Activated CD8-positive, alpha-beta memory T cell treated with anti-CD3 and anti-CD28 coated beads, Interleukin-2, amount 50 U/mL, for 1 hour (primary cell): Measurements from ENCODE around the gene TMEM229B.

Source experiments
- DNase-seq: peaks from one replicate; pipeline ENCODE4 v3.0.0-alpha.2; 2020; ENCODE audit errors: extremely low read depth

TMEM229B gene

DNA sequence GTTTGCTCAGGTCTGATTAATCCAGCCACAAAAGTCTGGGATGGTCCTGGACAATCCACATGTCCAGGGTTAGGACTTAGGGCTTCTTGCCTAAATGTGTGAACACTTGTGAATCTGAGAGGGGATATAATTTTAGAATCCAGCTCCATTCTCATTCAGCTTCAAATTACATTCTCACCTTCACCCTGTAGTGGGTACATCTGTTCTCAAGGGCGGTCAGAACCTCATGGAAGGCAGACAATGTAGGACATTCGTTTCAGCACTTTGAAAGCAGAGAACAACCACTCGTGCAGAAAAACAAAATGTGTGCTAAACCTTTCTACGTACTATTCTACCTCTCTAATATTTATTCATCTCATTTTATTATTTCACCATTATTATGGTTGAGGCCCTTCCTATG is 1.2 kb downstream of the TMEM229B start:
- no peak for DNase-seq

GRCh38 chr14:67486890-67487289 is 1.6 kb downstream of the TMEM229B start:
- no peak for DNase-seq

DNA sequence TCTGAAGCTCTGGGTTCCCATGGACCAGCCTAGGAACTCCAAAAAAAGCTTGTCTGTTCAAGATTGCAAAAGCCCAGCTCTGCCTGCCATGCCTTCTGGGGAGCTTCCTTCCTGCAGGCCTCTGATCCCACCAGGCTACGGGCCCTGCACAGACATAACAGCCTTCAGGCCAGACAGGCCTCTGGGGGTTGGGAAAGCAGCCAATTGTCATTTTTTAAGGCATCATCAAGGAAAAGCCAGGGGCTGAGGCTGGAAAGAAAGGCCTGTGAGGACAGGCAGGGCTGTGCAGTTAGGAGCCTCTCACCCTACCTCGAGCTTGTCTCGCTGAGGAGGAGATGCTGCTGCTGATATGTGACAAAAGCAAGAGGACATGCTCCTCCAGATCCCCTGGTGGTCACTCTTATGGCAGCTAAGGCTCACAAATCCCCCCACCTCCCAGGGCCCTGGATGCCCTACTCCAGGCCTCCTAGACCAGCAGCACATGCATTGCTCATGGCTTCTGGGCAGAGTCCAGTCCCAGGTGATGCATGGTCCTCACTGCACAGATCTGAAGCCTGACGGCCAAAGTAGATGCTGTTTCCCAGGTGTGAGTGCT is 2.9 kb downstream of the TMEM229B start:
- no peak for DNase-seq

DNA sequence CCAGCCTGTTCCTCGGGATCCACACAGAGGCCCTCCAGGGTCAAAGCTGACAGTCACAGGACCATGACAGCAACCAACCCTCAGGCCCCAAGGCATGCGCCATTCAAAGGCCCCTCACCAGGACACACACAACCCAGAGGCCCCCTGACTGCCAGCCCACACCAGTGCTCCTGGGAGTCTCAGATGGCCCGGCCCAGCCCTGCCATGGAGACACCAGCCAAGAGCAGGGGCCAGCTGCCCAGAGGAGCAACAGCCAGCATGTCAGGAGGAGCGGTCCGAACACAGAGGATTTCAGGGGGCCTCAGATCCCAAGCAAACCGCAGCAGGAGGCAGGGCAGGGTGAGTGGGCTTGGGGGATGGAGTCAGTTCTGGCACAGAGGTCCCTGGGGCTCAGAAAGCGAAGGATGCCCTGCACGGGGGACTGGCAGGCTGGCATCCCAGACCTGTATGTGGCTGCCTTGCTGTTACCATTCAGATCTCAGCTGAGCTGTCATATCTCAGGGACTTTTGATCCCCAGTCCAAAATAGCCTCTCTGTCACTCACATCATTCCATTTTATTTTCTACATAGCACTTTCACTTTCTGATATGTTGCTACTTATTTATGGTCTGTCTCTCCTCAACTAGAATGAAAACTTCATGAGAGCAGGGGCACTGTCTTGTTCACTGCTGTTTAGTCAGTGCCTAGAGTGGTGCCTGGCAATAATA is 4.8 kb downstream of the TMEM229B start:
- no peak for DNase-seq

DNA sequence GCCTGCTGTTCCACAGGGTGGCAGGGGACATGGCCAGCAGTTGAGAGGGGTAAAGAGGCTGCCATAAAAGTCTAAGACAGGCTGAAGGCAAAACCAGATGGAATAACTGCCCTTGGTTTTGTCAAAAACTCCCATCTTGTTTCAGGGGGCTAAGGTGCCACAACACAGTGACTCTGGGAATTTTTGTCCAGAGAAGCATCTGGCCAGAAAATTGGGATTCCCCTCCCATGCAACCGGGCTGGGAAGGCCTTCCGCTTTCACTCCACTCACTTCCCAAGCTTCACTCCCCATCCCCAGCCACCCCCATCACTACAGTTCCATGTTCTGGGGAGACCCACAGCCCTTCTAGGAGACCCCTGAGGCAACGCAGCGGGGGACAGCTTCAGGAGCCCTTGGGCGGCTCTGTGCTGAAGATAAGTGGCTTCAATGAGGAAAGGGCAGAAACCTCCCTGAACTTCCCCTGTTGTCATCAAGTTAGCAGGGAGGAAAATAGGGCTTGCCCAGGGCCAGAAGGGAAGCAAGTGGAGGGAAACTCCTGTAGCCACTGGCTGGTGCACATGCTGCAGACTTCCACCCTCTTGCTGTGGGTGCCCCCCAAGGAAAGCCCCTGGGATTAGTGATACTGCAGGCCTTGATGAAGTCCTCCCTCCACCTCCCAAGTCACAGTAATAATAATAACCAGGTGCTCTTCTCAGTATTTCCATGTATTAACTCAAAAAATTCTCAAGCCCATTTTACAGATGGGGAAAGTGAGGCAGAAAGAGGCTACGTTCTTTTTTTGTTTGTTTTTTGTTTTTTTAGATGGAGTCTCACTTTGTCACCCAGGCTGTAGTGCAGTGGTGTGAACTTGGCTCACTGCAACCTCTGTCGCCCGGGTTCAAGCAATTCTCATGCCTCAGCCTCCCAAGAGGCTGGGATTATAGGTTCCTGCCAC is 6.0 kb downstream of the TMEM229B start:
- no peak for DNase-seq

DNA sequence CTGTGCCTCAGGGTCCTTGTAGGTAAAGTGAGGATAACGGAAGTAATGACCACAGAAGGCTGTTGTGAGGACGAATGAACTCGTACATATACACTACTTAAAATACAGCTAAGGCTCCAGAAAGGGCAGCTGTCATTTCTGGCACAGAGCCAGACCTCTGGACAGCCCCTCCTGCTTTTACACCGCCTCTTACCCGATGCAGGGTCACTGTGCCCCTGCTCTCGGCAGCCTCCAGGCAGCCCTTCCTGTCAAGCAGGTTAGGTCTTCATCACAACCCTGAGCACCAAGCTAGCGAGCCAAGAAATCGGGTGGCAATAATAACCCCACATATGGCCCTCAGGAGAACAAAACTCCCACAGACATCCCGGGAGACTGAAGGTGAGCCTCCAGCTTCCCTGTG is 8.5 kb downstream of the TMEM229B start:
- DNase-seq, result no peak

DNA sequence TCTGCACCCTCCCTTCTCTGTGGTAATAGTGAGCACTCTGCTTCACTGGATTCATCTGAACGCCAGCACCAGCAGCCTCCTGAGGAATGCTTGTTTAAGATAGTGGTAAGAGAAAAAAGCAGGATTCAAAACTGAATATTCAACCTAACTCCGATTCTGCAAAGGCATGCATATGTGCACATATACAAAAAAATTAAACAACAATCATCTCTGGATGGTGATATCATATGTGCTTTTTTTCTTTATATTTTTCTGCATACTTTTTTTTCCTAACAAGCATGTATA is 9.8 kb downstream of the TMEM229B start:
- no peak for DNase-seq

- no peak for DNase-seq
These were observed 10.4 kb downstream of the TMEM229B start for GRCh38 chr14:67477926-67478799.

DNA sequence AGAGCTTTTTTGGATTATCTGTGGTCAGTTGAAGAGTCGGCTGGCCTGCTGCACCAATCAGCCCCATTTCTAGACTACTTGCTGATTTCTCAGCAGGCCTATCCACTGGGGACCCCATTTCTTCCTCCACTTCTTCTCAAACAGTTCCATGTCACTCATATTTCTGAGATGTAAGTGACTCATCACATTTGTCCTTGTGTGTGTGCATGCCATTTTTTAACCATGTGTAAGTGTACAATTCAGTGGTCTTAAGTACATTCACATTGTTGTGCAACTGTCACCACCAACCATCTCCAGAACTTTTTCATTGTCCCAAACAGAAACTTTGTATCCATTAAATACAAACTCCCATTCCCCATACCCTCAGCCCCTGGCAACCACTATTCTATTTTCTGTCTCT is 14.2 kb downstream of the TMEM229B start:
- no peak for DNase-seq

DNA sequence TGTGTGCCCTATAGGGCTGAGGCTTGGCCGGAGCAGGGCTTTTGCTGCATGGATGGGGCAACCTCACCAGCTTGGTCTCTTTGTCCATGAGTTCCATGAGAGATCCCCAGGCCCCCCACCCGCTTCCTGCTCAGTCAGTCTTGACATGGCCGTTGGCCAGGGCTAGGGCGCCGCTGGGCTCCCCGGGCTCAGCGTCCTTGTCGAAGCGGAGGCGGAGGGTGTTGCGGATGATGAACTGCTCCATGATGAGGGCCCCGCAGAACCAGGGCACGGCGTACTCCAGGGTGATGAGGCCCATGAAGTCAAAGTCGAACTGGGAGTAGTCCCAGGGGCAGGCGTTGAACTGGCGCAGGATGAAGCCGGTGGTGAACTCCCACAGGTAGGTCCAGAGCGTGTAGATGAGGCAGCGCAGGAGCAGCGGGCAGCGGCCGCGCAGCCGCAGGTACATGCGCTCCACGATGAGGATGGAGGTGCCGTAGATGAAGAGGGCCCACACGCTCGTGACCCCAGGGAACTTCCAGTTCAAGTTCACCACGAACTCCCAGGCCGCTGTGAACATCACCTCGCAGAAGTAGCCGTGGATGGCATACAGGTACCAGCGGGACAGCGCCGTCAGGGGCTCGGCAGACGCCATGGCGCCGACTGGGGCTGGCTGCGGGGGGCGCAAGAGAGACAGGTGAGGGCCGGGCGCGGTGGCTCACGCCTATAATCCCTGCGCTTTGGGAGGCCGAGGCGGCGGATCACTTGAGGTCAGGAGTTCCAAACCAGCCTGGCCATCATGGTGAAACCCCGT is 15.0 kb downstream of the TMEM229B start:
- DNase-seq, result no peak

GRCh38 chr14:67472726-67473125 is 15.8 kb downstream of the TMEM229B start:
- no peak for DNase-seq

DNA sequence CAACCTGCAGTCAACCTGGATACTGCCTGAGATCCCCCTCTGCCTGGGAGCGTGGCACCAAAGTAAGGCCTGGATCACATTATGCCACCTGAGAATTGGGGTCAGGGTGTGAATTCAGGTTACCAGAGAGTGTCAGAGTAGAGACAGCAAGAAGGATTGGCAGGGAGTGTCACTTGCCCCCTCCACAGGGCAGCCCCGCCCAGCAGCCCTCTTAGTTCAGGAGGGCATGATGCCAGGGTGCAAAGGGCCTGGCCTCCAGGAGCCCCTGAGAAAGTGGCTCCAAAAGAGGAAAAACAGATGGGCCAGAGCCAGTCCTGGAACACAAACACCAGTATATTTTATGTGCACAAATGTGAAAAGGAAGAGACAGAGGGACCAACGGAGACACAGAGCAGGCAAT is 18.6 kb downstream of the TMEM229B start:
- DNase-seq, result no peak

- DNase-seq, result no peak
These were observed 20.2 kb downstream of the TMEM229B start for GRCh38 chr14:67468378-67468730.

DNA sequence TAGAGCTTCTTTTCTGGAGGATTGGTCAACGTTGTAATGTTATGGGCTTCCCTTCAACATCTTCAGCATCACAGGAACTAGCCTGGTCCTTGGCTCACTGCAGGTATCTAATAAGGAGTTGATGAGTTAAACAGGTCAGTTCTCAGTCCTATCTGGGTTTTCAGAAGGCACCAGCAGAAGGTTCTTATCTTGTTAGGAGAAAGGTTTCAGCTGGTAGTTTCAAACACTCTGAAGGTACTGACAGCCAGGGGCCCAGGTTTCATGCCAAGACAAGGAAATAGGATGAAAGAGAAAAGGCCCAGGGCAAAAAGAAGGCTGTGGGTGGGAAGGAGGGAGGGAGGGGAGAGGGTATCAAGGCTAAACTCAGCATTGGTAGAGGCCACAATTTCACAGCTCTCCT is 21.4 kb downstream of the TMEM229B start:
- no peak for DNase-seq

DNA sequence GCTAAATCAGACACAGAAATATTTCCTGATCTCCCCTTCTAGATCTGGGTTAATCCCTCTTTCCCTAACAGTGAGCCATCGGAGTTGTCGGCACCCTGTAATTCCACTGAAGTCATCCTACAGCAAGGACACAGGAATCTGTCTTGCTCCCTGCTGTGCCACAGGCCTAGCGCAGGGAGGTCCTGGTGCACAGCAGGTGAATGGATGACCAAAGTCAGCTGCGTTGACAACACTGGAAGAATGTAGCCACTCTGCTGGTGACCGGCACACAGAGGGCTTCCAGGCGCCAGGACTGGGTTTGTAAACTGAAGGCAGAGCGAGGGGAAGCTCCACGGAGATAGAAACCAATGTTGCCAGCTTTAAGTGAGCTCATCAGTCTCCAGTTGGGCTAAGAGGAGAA is 23.6 kb downstream of the TMEM229B start:
- no peak for DNase-seq

DNA sequence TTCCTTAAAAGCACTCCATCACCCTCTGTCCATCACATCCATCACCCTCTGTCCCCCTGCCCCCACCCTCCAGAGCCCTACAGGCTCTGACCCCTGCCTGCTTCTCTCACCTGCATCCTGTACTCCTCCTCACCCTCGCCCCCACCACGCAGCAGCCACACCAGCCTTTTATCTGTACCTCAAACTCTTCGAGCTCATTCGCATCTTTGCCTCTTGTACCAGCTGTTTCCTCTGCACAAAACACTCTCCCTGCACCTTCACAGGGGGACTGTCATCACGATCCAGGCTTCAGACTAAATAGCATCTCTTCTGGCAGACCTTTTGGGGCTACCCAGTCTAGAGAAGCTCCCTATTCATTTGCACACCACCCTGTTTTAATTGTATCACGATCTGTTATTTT is 24.1 kb downstream of the TMEM229B start:
- no peak for DNase-seq

- no peak for DNase-seq
These were observed 24.6 kb downstream of the TMEM229B start for GRCh38 chr14:67463900-67464299.

GRCh38 chr14:67461996-67462395 is 26.5 kb downstream of the TMEM229B start:
- no peak for DNase-seq

DNA sequence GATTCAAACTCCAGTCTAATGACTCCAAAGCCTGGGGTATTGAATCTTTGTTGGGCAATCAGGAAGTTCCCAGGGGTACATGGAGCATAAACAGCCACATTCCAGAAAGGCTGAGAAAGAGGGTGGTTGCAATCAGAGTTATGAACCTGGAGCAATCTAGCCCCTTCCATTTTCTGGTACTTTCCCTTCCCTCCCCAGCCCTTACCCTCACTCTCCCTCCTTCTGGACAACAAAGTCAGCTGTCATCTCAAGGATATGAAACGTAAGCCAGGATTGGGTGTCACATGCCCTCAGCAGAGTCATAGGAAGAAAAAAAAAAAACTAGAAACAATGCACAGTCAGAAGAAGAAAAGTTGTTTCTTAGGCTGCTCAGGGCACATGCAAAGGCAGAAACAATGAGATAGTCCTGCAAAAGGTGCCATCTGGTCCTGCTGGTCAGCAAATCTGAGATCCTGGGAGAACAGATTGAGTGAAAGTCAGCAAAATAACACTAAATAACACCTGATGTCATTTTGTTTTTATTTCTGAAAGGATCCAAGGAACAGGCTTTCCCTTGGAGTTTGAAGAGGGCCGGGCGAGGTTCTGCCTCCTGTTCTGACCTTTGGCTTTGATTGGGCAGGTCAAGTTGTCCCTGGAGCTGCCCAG is 27.1 kb downstream of the TMEM229B start:
- no peak for DNase-seq

DNA sequence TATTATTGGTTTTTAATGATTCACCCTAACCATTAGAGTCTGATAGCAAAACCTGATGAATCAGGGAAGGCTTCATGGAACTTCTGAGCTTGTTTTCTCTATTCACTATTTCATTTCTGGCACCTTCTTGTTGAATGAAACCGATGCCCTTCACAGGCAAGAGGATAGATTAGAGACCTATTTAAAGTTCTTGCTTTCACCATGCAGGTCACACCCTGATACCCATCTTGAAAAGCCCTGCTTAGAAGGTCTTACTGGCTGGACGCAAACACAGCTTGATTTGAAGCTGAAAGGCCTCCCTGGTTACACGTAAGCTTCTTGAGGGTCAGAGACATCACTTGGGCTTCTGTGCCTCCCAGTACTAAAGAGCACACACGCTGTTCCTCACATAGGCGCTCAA is 29.2 kb downstream of the TMEM229B start:
- no peak for DNase-seq

DNA sequence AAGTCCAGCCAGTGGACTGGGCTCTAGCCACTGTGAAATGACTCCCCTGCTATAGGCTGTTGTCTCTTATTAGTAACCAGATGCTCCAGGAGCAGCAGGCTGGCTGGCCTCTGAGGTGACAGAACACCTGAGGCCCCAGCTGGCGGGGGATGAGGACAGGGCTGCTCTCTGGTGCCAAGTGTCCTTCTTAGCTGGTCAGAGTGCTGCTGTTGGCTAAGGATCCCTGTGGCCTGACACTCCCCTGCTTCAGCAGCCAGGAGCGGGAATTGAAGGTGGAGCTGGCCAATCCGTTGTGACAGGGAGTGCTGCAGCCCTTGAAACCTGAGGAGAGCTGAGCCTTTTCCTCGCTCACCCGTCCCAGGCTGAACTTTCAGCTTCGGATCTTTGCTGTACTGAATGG is 30.7 kb downstream of the TMEM229B start:
- no peak for DNase-seq
